Aorta (tissue), 5 donors: Measurements from ENCODE around the gene BID. TPM values are rescaled to one million over a fixed set of nuclear protein-coding genes. Genes with fewer than 3 reads are reported as not detected.
"Not testable (repeated sequence)": the region's sequence is repeated elsewhere in the genome, so short reads cannot be mapped to it uniquely, and the experiment has no call there.

Experiments
- ATAC-seq: fragments of 200-7000 bp; cut with Tn5 transposase; one replicate; pipeline ENCODE4 v1.9.1; 2022; ENCODE audit warnings: moderate library complexity; ENCODE audit not compliant: low FRiP score
- DNase-seq, 2 donors: peaks; one replicate each; pipeline ENCODE4 v3.0.0-alpha.2; 2020
- H3K27ac ChIP-seq, 2 donors: one replicate each; pipeline ENCODE4 v1.5.1; 2013; ENCODE audit warnings: low read length in 2 of 2, mild to moderate bottlenecking in 2 of 2, moderate library complexity in 2 of 2, control low read depth in 1 of 2, inconsistent platforms in 1 of 2, low read depth in 1 of 2
- H3K27me3 ChIP-seq, 2 donors: one replicate each; pipeline ENCODE4 v1.6.1; 2013; ENCODE audit warnings: control low read depth in 1 of 2, low read length in 1 of 2, mild to moderate bottlenecking in 1 of 2, moderate library complexity in 1 of 2; ENCODE audit not compliant: insufficient read depth in 2 of 2, control insufficient read depth in 1 of 2
- H3K36me3 ChIP-seq, 2 donors: one replicate each; pipeline ENCODE4 v1.6.1; 2013; ENCODE audit warnings: control low read depth in 1 of 2, low read length in 1 of 2, mild to moderate bottlenecking in 1 of 2; ENCODE audit not compliant: insufficient read depth in 2 of 2, control insufficient read depth in 1 of 2
- H3K4me1 ChIP-seq, 2 donors: one replicate each; pipeline ENCODE4 v1.6.1; 2013; ENCODE audit warnings: low read length in 2 of 2, control low read depth in 1 of 2, mild to moderate bottlenecking in 1 of 2, moderate library complexity in 1 of 2; ENCODE audit not compliant: insufficient read depth in 2 of 2, control insufficient read depth in 1 of 2
- H3K4me3 ChIP-seq, 2 donors: one replicate each; pipeline ENCODE4 v1.5.1; 2013; ENCODE audit warnings: low read length in 2 of 2, control low read depth in 1 of 2, mild to moderate bottlenecking in 1 of 2
- H3K9me3 ChIP-seq: one replicate; pipeline ENCODE4 v1.6.1; 2013; ENCODE audit warnings: mild to moderate bottlenecking, low read length; ENCODE audit not compliant: control insufficient read depth
- WGBS, 2 donors: extraction: QIAGEN DNeasy Blood & Tissue Kit; methylation state at CpG; one replicate each; pipeline ENCODE4 v1.1.7; 2013; 5-methylcytosine and 5-hydroxymethylcytosine counted together
- intact Hi-C, 2 donors: fragments of 100-400 bp; cut with DNase I; formaldehyde crosslinking; loops; one replicate each; pipeline versions ENCODE4 v1.14.2 to v1.15.0; 2022
- polyA plus RNA-seq, 2 donors: library from polyadenylated mRNA; stranded (reverse); fragments of 200-250 nt; gene quantifications; one replicate each; pipeline ENCODE4 v1.2.3, GENCODE V29; 2013
- total RNA-seq, 2 donors: library from RNA; stranded (reverse); fragmentation: NEBNext Ultra II Directional; extraction: Animal tissue kit (Norgen Biotek cat#: 25700); gene quantifications; one replicate each; pipeline ENCODE4 v1.2.1, GENCODE V29; 2021
- donor health status: healthy with polysubstance abuse.
- donor health status: Bipolar disorder and iron deficiency.
- donor health status: DM: no; HTN: no; CAD: no.
- donor health status: DM: no; HTN: no; CAD: no.
- donor health status: DM: yes; HTN: yes; CAD: no.

The BID gene
- total and polyA plus RNA-seq, 4 donors, result 8.1 to 12.7 (median 10.0) TPM

- intact Hi-C loops, result no loop called here
- no peak overlapping the region for H3K4me3 ChIP-seq
- DNase-seq (no peak), ATAC-seq (no peak)
- no peaks in the 10 kb centered on the region for H3K4me1 ChIP-seq
- no peaks in the 10 kb centered on the region for H3K9me3 ChIP-seq
- WGBS, 2 donors, result 92 to 93% methylated on average over 7 of the region's 7 CpGs
- no peak overlapping the region for H3K27ac ChIP-seq
- H3K27me3 ChIP-seq, result no peaks in the 10 kb centered on the region
- no peaks in the 10 kb centered on the region for H3K36me3 ChIP-seq
Observed at GRCh38 chr22:17699696-17700340, 74.5 kb downstream of the BID start.

GRCh38 chr22:17698948-17699347 is 75.3 kb downstream of the BID start:
- no peak for ATAC-seq
- H3K4me3 ChIP-seq, result no peak overlapping the region
- no peak for DNase-seq
- H3K27me3 ChIP-seq, result no peaks in the 10 kb centered on the region
- no peaks in the 10 kb centered on the region for H3K36me3 ChIP-seq
- no peak overlapping the region for H3K27ac ChIP-seq
- H3K9me3 ChIP-seq, result no peaks in the 10 kb centered on the region
- intact Hi-C loops, result no loop called here
- H3K4me1 ChIP-seq, result no peaks in the 10 kb centered on the region

GRCh38 chr22:17698276-17698675 is 76.0 kb downstream of the BID start:
- H3K36me3 ChIP-seq, H3K4me3 ChIP-seq, H3K27ac ChIP-seq, H3K27me3 ChIP-seq, DNase-seq, ATAC-seq, H3K9me3 ChIP-seq, H3K4me1 ChIP-seq, intact Hi-C loops: not testable (repeated sequence)
- WGBS, 2 donors, result 96 to 98% methylated on average over 3 of the region's 3 CpGs

- WGBS, 2 donors, result 91 to 92% methylated on average over 10 of the region's 10 CpGs
Observed at GRCh38 chr22:17697196-17697595, 77.1 kb downstream of the BID start.

GRCh38 chr22:17695986-17696385 is 78.3 kb downstream of the BID start:
- Histone ChIP-seq H3K27ac (no peak overlapping the region), H3K4me1 (no peaks in the 10 kb centered on the region), H3K4me3 (no peak overlapping the region), H3K27me3 (no peaks in the 10 kb centered on the region), H3K9me3 (no peaks in the 10 kb centered on the region), H3K36me3 (no peaks in the 10 kb centered on the region)
- no peak for DNase-seq
- ATAC-seq, result no peak
- 85 to 89% methylated on average over 5 of the region's 5 CpGs for WGBS, 2 donors
- intact Hi-C loops, result no loop called here

More at GRCh38 chr22:17697196-17697595, 77.1 kb downstream of the BID start:
- ATAC-seq, H3K27me3 ChIP-seq, DNase-seq, intact Hi-C loops, H3K27ac ChIP-seq, H3K4me1 ChIP-seq, H3K36me3 ChIP-seq, H3K4me3 ChIP-seq, H3K9me3 ChIP-seq: not testable (repeated sequence)

GRCh38 chr22:17694752-17695151 is 79.5 kb downstream of the BID start:
- H3K4me3 ChIP-seq, result no peak overlapping the region
- H3K27ac ChIP-seq, result no peak overlapping the region
- no peaks in the 10 kb centered on the region for H3K9me3 ChIP-seq
- WGBS, 2 donors, result 89 to 94% methylated on average over 6 of the region's 6 CpGs
- no peaks in the 10 kb centered on the region for H3K4me1 ChIP-seq
- intact Hi-C loops, result no loop called here
- H3K36me3 ChIP-seq, result no peaks in the 10 kb centered on the region
- DNase-seq (no peak), ATAC-seq (no peak)
- H3K27me3 ChIP-seq, result no peaks in the 10 kb centered on the region

- H3K36me3 ChIP-seq, result peaks cover 0 to under 1% of the 10 kb centered on the region in 2 donors
- no peaks in the 10 kb centered on the region for H3K4me1 ChIP-seq
- no peaks in the 10 kb centered on the region for H3K27me3 ChIP-seq
- intact Hi-C loops, result no loop called here
- DNase-seq, result no peak
- H3K9me3 ChIP-seq, result no peaks in the 10 kb centered on the region
- H3K4me3 ChIP-seq, result no peak overlapping the region
- 45 to 46% methylated on average over 2 of the region's 2 CpGs for WGBS, 2 donors
- ATAC-seq, result no peak
- H3K27ac ChIP-seq, result no peak overlapping the region
Observed at GRCh38 chr22:17694193-17694592, 80.1 kb downstream of the BID start.

- Histone ChIP-seq H3K9me3 (no peaks in the 10 kb centered on the region), H3K27ac (no peak overlapping the region), H3K27me3 (no peaks in the 10 kb centered on the region), H3K4me1 (no peaks in the 10 kb centered on the region), H3K36me3 (peaks cover 0 to 5% of the 10 kb centered on the region in 2 donors), H3K4me3 (no peak overlapping the region)
- 82 to 88% methylated on average over 4 of the region's 4 CpGs for WGBS, 2 donors
- DNase-seq, result no peak
- no peak for ATAC-seq
- intact Hi-C loops, result no loop called here
Observed at GRCh38 chr22:17692841-17693240, 81.4 kb downstream of the BID start.

GRCh38 chr22:17684245-17684644 is 90.0 kb downstream of the BID start:
- no peak for ATAC-seq
- H3K4me3 ChIP-seq, result no peak overlapping the region
- DNase-seq, result no peak
- H3K9me3 ChIP-seq, result no peaks in the 10 kb centered on the region
- no peaks in the 10 kb centered on the region for H3K27me3 ChIP-seq
- no peak overlapping the region for H3K27ac ChIP-seq
- 69 to 71% methylated on average over 3 of the region's 3 CpGs for WGBS, 2 donors
- intact Hi-C loops, result no loop called here
- no peaks in the 10 kb centered on the region for H3K4me1 ChIP-seq
- peaks cover 0 to 5% of the 10 kb centered on the region in 2 donors for H3K36me3 ChIP-seq
